Measurements from ENCODE around the gene AFF3.

- no peak for TF ChIP-seq POLR2A (IDR thresholded peaks at IDR 0.05)
- TF ChIP-seq CTCF (IDR thresholded peaks at IDR 0.05): no peak
These were observed 89.7 kb downstream of the AFF3 start for GRCh38 chr2:100052650-100053049.
